ENCODE measurements around the gene ALOX12B.

Gene ALOX12B

GRCh38 chr17:8071496-8071895 lies 16.0 kb downstream of the ALOX12B start:
- no peak for DNase-seq (ENCODE audit: low read depth)
- no peak overlapping the region for H3K4me3 ChIP-seq (ENCODE audit: low read depth, low read length)
- TF ChIP-seq, protein P1, sequence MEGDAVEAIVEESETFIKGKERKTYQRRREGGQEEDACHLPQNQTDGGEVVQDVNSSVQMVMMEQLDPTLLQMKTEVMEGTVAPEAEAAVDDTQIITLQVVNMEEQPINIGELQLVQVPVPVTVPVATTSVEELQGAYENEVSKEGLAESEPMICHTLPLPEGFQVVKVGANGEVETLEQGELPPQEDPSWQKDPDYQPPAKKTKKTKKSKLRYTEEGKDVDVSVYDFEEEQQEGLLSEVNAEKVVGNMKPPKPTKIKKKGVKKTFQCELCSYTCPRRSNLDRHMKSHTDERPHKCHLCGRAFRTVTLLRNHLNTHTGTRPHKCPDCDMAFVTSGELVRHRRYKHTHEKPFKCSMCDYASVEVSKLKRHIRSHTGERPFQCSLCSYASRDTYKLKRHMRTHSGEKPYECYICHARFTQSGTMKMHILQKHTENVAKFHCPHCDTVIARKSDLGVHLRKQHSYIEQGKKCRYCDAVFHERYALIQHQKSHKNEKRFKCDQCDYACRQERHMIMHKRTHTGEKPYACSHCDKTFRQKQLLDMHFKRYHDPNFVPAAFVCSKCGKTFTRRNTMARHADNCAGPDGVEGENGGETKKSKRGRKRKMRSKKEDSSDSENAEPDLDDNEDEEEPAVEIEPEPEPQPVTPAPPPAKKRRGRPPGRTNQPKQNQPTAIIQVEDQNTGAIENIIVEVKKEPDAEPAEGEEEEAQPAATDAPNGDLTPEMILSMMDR (conservative IDR thresholded peaks at IDR 0.05; ENCODE audit: low read depth, low read length): no peak

GRCh38 chr17:8069587-8069860 lies 18.0 kb downstream of the ALOX12B start:
- no peak for DNase-seq (ENCODE audit: low read depth)
- no peak overlapping the region for H3K4me3 ChIP-seq (ENCODE audit: low read depth, low read length)
- TF ChIP-seq, protein P1 (conservative IDR thresholded peaks at IDR 0.05; ENCODE audit: low read depth, low read length): no peak

GRCh38 chr17:8068736-8069586 lies 18.6 kb downstream of the ALOX12B start:
- TF ChIP-seq, protein P1 (conservative IDR thresholded peaks at IDR 0.05; ENCODE audit: low read depth, low read length): no peak
- DNase-seq (ENCODE audit: low read depth): no peak
- H3K4me3 ChIP-seq (ENCODE audit: low read depth, low read length): no peak overlapping the region

GRCh38 chr17:8067806-8068205 lies 19.7 kb downstream of the ALOX12B start:
- TF ChIP-seq, protein P1 (conservative IDR thresholded peaks at IDR 0.05; ENCODE audit: low read depth, low read length): no peak
- DNase-seq (ENCODE audit: low read depth): no peak
- H3K4me3 ChIP-seq (ENCODE audit: low read depth, low read length): no peak overlapping the region

GRCh38 chr17:8066841-8067775 lies 20.4 kb downstream of the ALOX12B start:
- DNase-seq (ENCODE audit: low read depth): no peak
- TF ChIP-seq, protein P1 (conservative IDR thresholded peaks at IDR 0.05; ENCODE audit: low read depth, low read length): no peak
- H3K4me3 ChIP-seq (ENCODE audit: low read depth, low read length): no peak overlapping the region

DNA sequence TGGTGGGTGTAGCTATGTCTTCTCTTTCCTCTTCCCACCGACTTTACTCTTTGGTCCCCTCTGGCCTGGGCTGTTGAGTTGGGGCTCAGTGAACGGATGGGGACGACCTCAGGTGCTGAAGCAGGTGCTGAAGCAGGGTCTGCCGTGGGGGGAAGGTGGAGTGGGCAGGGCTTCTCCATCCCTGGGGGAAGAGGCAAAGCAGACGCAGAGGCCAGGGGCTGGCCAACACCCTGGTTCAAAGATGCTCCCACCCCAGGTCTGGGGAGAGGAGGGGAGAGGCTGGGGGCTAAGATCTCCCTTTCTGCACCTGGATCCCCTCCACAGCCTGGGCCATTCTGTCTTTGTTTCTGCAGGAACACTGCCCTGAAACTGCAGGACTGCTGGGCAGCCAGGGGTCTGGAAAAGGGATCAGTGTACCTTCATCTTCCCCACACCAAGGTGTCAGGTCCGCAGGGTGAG lies 22.9 kb downstream of the ALOX12B start:
- no peak for DNase-seq (ENCODE audit: low read depth)
- TF ChIP-seq, protein P1 (conservative IDR thresholded peaks at IDR 0.05; ENCODE audit: low read depth, low read length): no peak
- H3K4me3 ChIP-seq (ENCODE audit: low read depth, low read length): no peak overlapping the region

Measured in choroid plexus epithelial cell (primary cell).